Chondrocyte (in vitro differentiated cells): ENCODE results near the gene PTK6. TPM values are rescaled to one million over a fixed set of nuclear protein-coding genes. Genes with fewer than 3 reads are reported as not detected.

ENCODE experiments used
- DNase-seq: peaks from one replicate; pipeline ENCODE4 v3.0.0; 2021; ENCODE audit warnings: mixed read lengths, low spot score
- H3K27ac Mint-ChIP-seq: one replicate; pipeline ENCODE4 v1.8.0; 2021; ENCODE audit warnings: mild to moderate bottlenecking, moderate library complexity, mixed read lengths; ENCODE audit not compliant: unreplicated experiment
- H3K27me3 Mint-ChIP-seq: 2 replicates; pipeline ENCODE4 v1.8.0; 2021; ENCODE audit warnings: low read depth, mixed read lengths
- H3K36me3 Mint-ChIP-seq: 2 replicates; pipeline ENCODE4 v1.8.0; 2021; ENCODE audit warnings: low read depth, mixed read lengths
- H3K4me1 Mint-ChIP-seq: 2 replicates; pipeline ENCODE4 v1.8.0; 2021; ENCODE audit warnings: low read depth, mild to moderate bottlenecking, mixed read lengths
- H3K4me3 Mint-ChIP-seq: one replicate; pipeline ENCODE4 v1.8.0; 2021; ENCODE audit warnings: mild to moderate bottlenecking, moderate library complexity, mixed read lengths; ENCODE audit not compliant: unreplicated experiment
- H3K9me3 Mint-ChIP-seq: 2 replicates; pipeline ENCODE4 v1.8.0; 2021; ENCODE audit warnings: low read depth, mixed read lengths
- CTCF ChIP-seq: fragments of 200-600 bp; sonication (generic); IDR thresholded peaks from 2 replicates; pipeline ENCODE4 v1.5.0; 2021; ENCODE audit warnings: antibody characterized with exemption, mild to moderate bottlenecking, moderate library complexity
- total RNA-seq: library from RNA; stranded (reverse); gene quantifications from 3 replicates; pipeline ENCODE4 v1.2.1, GENCODE V29; 2021

The PTK6 gene
- total RNA-seq, 1 donor from 2014 or later: not detected

- Mint-ChIP-seq H3K27ac (no peak overlapping the region), H3K36me3 (no peaks in the 10 kb centered on the region), H3K4me1 (peaks cover 10% of the 10 kb centered on the region), H3K9me3 (no peaks in the 10 kb centered on the region), H3K4me3 (no peak overlapping the region), H3K27me3 (no peaks in the 10 kb centered on the region)
- no peak for DNase-seq
- no peak for TF ChIP-seq CTCF
These were observed 2.7 kb downstream of the PTK6 start for GRCh38 chr20:63534427-63534830.

GRCh38 chr20:63533871-63534393 is 3.2 kb downstream of the PTK6 start:
- Mint-ChIP-seq H3K27me3 (no peaks in the 10 kb centered on the region), H3K4me1 (peaks cover 10% of the 10 kb centered on the region), H3K4me3 (no peak overlapping the region), H3K27ac (no peak overlapping the region), H3K36me3 (no peaks in the 10 kb centered on the region), H3K9me3 (no peaks in the 10 kb centered on the region)
- no peak for TF ChIP-seq CTCF
- DNase-seq: no peak

DNA sequence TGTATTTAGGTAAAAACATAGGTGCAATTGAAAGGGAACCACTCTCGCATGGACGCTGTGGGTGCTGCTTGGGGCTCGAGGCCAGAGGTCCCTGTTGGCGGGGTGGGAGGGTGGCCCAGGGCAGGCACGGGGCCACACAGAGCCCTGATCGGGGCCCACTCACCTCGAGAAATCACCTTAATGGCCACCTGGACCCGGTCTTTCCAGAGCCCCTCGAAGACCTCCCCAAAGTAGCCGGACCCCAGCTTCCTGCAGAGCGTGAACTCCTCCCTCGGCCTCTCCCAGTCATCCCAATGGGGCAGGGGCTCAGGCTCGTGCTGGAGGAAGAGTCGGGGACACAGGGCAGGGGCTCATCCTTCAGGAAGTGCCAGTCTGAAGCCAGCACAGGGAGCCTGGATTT is 3.8 kb downstream of the PTK6 start:
- no peak for DNase-seq
- H3K9me3 Mint-ChIP-seq: no peaks in the 10 kb centered on the region
- no peaks in the 10 kb centered on the region for H3K27me3 Mint-ChIP-seq

DNA sequence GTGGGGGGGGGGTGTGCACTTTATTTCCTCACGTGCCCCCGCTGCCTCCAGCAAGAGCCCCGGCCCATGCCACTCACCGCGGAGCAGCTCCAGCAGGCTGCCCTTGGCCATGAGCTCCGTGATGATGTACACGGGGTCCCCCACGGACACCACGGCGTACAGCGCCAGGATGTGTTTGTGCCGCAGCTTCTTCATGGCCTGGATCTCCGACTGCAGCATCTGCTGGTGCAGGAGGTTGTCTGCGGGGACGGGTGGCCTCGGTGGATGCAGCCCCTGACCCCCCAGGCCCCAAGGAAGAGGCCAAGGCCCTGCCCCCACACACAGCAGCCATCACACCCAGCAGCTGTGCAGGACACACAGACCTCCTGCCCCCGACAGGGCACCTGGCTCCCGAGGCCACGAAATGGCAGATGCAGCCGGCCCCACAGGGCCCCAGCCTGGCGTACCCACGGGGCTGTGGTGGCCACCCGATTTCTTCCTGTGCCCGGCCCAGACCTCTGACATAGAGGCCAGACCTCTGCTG is 4.7 kb downstream of the PTK6 start:
- no peaks in the 10 kb centered on the region for H3K27me3 Mint-ChIP-seq
- H3K27ac Mint-ChIP-seq: no peak overlapping the region
- H3K9me3 Mint-ChIP-seq: no peaks in the 10 kb centered on the region
- H3K4me3 Mint-ChIP-seq: no peak overlapping the region
- no peak for DNase-seq
- TF ChIP-seq CTCF: no peak
- H3K36me3 Mint-ChIP-seq: no peaks in the 10 kb centered on the region
- H3K4me1 Mint-ChIP-seq: peaks cover 5% of the 10 kb centered on the region

More for the DNA sequence above, 3.8 kb downstream of the PTK6 start:
- H3K4me3 Mint-ChIP-seq: no peak overlapping the region
- H3K27ac Mint-ChIP-seq: no peak overlapping the region
- H3K36me3 Mint-ChIP-seq: no peaks in the 10 kb centered on the region
- H3K4me1 Mint-ChIP-seq: peaks cover 10% of the 10 kb centered on the region
- no peak for TF ChIP-seq CTCF

- Mint-ChIP-seq H3K4me3 (no peak overlapping the region), H3K36me3 (no peaks in the 10 kb centered on the region), H3K9me3 (no peaks in the 10 kb centered on the region), H3K27me3 (no peaks in the 10 kb centered on the region), H3K27ac (no peak overlapping the region), H3K4me1 (peaks cover 5% of the 10 kb centered on the region)
- TF ChIP-seq CTCF: no peak
- DNase-seq: no peak
These were observed 5.3 kb downstream of the PTK6 start for GRCh38 chr20:63531686-63532448.
